ENCODE results near the gene RUNX1. TPM values are rescaled to one million over a fixed set of nuclear protein-coding genes. Genes with fewer than 3 reads are reported as not detected.

The RUNX1 gene
- polyA plus RNA-seq, 3 donors = 6.2 to 49.7 (median 8.7) TPM

DNA sequence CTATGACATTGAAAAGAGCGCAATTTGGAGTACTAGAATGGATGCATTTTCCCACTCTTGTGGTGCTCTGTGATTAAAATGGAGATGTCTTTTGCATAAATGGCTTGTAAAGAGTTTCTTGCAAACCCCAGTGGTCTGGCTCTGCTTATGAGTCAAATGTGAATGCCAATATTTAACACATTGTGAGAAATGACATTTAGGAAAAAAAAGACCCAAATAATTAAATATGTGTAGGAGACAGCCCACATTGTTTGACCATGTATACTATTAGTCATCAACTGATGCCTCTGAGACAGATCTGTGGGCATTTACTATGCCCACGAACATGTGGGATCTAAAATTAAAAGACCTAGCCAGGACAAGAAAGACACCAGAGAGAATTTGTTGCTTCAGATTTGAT is 22.2 kb upstream of the RUNX1 start:
- Histone ChIP-seq H3K9ac (ENCODE audit: insufficient read depth, low read length, poor library complexity, severe bottlenecking) (no peak overlapping the region), H4K20me1 (ENCODE audit: insufficient read depth, low read length) (no peaks in the 10 kb centered on the region), H3K9me3 (replicated peaks in 1 of 2; ENCODE audit: control insufficient read depth in 1 of 2, insufficient read depth in 1 of 2, low read length in 2 of 2) (no peaks in the 10 kb centered on the region), H2AFZ (ENCODE audit: insufficient read depth, low read depth, low read length, poor library complexity, severe bottlenecking) (no peak overlapping the region), H3K4me2 (replicated peaks; ENCODE audit: extremely low read depth, low read length, poor library complexity, severe bottlenecking) (no peak overlapping the region), H3K4me3 (replicated peaks in 1 of 3; ENCODE audit: low read depth in 2 of 3, low read length in 3 of 3) (no peak overlapping the region), H3K79me2 (ENCODE audit: insufficient read depth, low read length) (no peaks in the 10 kb centered on the region), H3K4me1 (ENCODE audit: control insufficient read depth in 1 of 2, insufficient read depth in 2 of 2, low read length in 2 of 2) (no peaks in the 10 kb centered on the region), H3K27me3 (ENCODE audit: control insufficient read depth in 2 of 2, insufficient read depth in 2 of 2, low read length in 2 of 2) (no peaks in the 10 kb centered on the region), H3K27ac (ENCODE audit: low read depth in 1 of 2, low read length in 2 of 2) (no peak overlapping the region), H3K36me3 (replicated peaks in 1 of 2; ENCODE audit: control insufficient read depth in 1 of 2, insufficient read depth in 2 of 2, low read length in 2 of 2) (no peaks in the 10 kb centered on the region)
- no peak for DNase-seq
- Mint-ChIP-seq H3K27ac (no peak overlapping the region), H3K4me3 (no peak overlapping the region), H3K4me1 (peaks cover 4% of the 10 kb centered on the region), H3K9me3 (peaks cover 0 to 3% (median 0%) of the 10 kb centered on the region in 7 donors), H3K27me3 (ENCODE audit: low read depth in 3 of 3) (peaks cover 1 to 7% (median 3%) of the 10 kb centered on the region in 3 donors), H3K36me3 (no peaks in the 10 kb centered on the region)
- intact Hi-C loops (cut with micrococcal nuclease) = no loop called here
- TF ChIP-seq, protein P1, sequence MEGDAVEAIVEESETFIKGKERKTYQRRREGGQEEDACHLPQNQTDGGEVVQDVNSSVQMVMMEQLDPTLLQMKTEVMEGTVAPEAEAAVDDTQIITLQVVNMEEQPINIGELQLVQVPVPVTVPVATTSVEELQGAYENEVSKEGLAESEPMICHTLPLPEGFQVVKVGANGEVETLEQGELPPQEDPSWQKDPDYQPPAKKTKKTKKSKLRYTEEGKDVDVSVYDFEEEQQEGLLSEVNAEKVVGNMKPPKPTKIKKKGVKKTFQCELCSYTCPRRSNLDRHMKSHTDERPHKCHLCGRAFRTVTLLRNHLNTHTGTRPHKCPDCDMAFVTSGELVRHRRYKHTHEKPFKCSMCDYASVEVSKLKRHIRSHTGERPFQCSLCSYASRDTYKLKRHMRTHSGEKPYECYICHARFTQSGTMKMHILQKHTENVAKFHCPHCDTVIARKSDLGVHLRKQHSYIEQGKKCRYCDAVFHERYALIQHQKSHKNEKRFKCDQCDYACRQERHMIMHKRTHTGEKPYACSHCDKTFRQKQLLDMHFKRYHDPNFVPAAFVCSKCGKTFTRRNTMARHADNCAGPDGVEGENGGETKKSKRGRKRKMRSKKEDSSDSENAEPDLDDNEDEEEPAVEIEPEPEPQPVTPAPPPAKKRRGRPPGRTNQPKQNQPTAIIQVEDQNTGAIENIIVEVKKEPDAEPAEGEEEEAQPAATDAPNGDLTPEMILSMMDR (IDR thresholded peaks at IDR 0.05) = no peak
- WGBS (ENCODE audit: insufficient coverage) = 100% methylated on average over 1 of the region's 2 CpGs

DNA sequence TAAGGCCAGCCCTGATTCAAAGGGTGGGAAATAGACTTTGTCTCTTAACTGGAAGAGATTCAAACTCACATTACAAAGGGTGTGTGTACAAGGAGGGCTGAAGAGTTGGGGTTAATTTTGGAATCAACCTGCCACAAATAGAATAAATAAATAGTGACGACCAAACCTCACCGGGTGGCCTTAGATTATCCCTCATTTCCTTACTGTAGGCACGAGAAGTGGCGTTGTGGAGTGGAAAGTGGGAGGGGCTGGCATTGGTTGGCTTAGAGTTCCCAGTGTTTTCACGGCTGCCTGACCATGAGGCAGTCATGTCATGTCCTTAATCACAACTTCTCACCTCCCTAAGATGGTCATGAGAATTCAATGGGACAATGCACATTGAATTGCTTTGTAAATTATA is 21.3 kb upstream of the RUNX1 start:
- no peak overlapping the region for H3K4me3 Mint-ChIP-seq
- no CpG with 5 or more reads among the region's 5 CpGs for WGBS (ENCODE audit: insufficient coverage)
- Histone ChIP-seq H3K4me1 (ENCODE audit: control insufficient read depth in 1 of 2, insufficient read depth in 2 of 2, low read length in 2 of 2) (no peaks in the 10 kb centered on the region), H3K9me3 (replicated peaks in 1 of 2; ENCODE audit: control insufficient read depth in 1 of 2, insufficient read depth in 1 of 2, low read length in 2 of 2) (no peaks in the 10 kb centered on the region), H3K9ac (ENCODE audit: insufficient read depth, low read length, poor library complexity, severe bottlenecking) (no peak overlapping the region), H3K79me2 (ENCODE audit: insufficient read depth, low read length) (no peaks in the 10 kb centered on the region), H3K36me3 (replicated peaks in 1 of 2; ENCODE audit: control insufficient read depth in 1 of 2, insufficient read depth in 2 of 2, low read length in 2 of 2) (no peaks in the 10 kb centered on the region), H3K27ac (ENCODE audit: low read depth in 1 of 2, low read length in 2 of 2) (no peak overlapping the region), H3K4me3 (replicated peaks in 1 of 3; ENCODE audit: low read depth in 2 of 3, low read length in 3 of 3) (no peak overlapping the region), H3K27me3 (ENCODE audit: control insufficient read depth in 2 of 2, insufficient read depth in 2 of 2, low read length in 2 of 2) (no peaks in the 10 kb centered on the region), H3K4me2 (replicated peaks; ENCODE audit: extremely low read depth, low read length, poor library complexity, severe bottlenecking) (no peak overlapping the region), H4K20me1 (ENCODE audit: insufficient read depth, low read length) (no peaks in the 10 kb centered on the region), H2AFZ (ENCODE audit: insufficient read depth, low read depth, low read length, poor library complexity, severe bottlenecking) (no peak overlapping the region)
- no peak for DNase-seq
- H3K27me3 Mint-ChIP-seq (ENCODE audit: low read depth in 3 of 3) = peaks cover 1 to 5% (median 1%) of the 10 kb centered on the region in 3 donors
- peaks cover 1% of the 10 kb centered on the region for H3K4me1 Mint-ChIP-seq
- H3K36me3 Mint-ChIP-seq = no peaks in the 10 kb centered on the region
- intact Hi-C loops (cut with micrococcal nuclease) = no loop called here
- H3K27ac Mint-ChIP-seq = no peak overlapping the region
- peaks cover 0 to 3% (median 0%) of the 10 kb centered on the region in 7 donors for H3K9me3 Mint-ChIP-seq
- TF ChIP-seq, protein P1 (IDR thresholded peaks at IDR 0.05) = no peak
